Natural killer cell (primary cell): ENCODE data around the gene SLC35A5. TPM values are rescaled to one million over a fixed set of nuclear protein-coding genes. Genes with fewer than 3 reads are reported as not detected.

Source experiments
- ATAC-seq, 3 donors: fragments of 150-1000 bp in 2 of 3; fragments of 200-7000 bp in 1 of 3; cut with Tn5 transposase; 1 replicate in 1 of 3; 2 replicates in 2 of 3; pipeline ENCODE4 v1.10.0; 2021; ENCODE audit warnings: mild to moderate bottlenecking in 2 of 3, moderate library complexity in 2 of 3
- DNase-seq, 2 donors: peaks; one replicate each; pipeline versions ENCODE4 v3.0.0 to v3.0.0-alpha.2; 2013 to 2021; ENCODE audit warnings: mixed read lengths in 1 of 2
- H3K27ac ChIP-seq: one replicate; pipeline ENCODE4 v1.5.1; 2013; ENCODE audit warnings: mild to moderate bottlenecking, low read length
- H3K27me3 ChIP-seq: one replicate; pipeline ENCODE4 v1.6.1; 2013; ENCODE audit warnings: low read length; ENCODE audit not compliant: control insufficient read depth, insufficient read depth
- H3K36me3 ChIP-seq: one replicate; pipeline ENCODE4 v1.6.1; 2013; ENCODE audit warnings: low read length; ENCODE audit not compliant: control insufficient read depth, insufficient read depth
- H3K4me1 ChIP-seq: one replicate; pipeline ENCODE4 v1.6.1; 2013; ENCODE audit warnings: low read length; ENCODE audit not compliant: control insufficient read depth, insufficient read depth
- H3K4me3 ChIP-seq: one replicate; pipeline ENCODE4 v1.5.1; 2013; ENCODE audit warnings: low read length
- H3K9me3 ChIP-seq: one replicate; pipeline ENCODE4 v1.6.1; 2013; ENCODE audit warnings: low read length; ENCODE audit not compliant: control insufficient read depth, insufficient read depth
- H3K27ac Mint-ChIP-seq, 2 donors: one replicate each; pipeline ENCODE4 v1.8.0; 2022; ENCODE audit warnings: mild to moderate bottlenecking in 2 of 2, mixed read lengths in 2 of 2, moderate library complexity in 1 of 2
- H3K27me3 Mint-ChIP-seq, 2 donors: one replicate each; pipeline ENCODE4 v1.8.0; 2022; ENCODE audit warnings: low read depth in 2 of 2, mixed read lengths in 2 of 2
- H3K36me3 Mint-ChIP-seq: one replicate; pipeline ENCODE4 v1.8.0; 2022; ENCODE audit warnings: mixed read lengths
- H3K4me1 Mint-ChIP-seq, 2 donors: one replicate each; pipeline ENCODE4 v1.8.0; 2022; ENCODE audit warnings: mixed read lengths in 2 of 2
- H3K4me3 Mint-ChIP-seq: one replicate; pipeline ENCODE4 v1.8.0; 2022; ENCODE audit warnings: mild to moderate bottlenecking, moderate library complexity, mixed read lengths
- H3K9me3 Mint-ChIP-seq, 2 donors: one replicate each; pipeline ENCODE4 v1.8.0; 2022; ENCODE audit warnings: mixed read lengths in 2 of 2
- WGBS: methylation state at CpG from one replicate; pipeline ENCODE4 v1.1.7; 2013; ENCODE audit warnings: missing lambda C conversion rate; ENCODE audit not compliant: insufficient coverage; 5-methylcytosine and 5-hydroxymethylcytosine counted together
- intact Hi-C: fragments of 100-400 bp; cut with micrococcal nuclease; formaldehyde crosslinking; loops from one replicate; pipeline ENCODE4 v1.14.2; 2022
- total RNA-seq, 4 donors: library from RNA; stranded (reverse); fragments of 120-200 nt in 1 of 4; gene quantifications; one replicate each; pipeline versions ENCODE4 v1.2.3 to v1.2.4, GENCODE V29; 2013 to 2022
- TF ChIP-seq, protein P1 (sequence below): fragments of 200-600 bp; IDR thresholded peaks from one replicate; pipeline ENCODE4 v1.8.0; 2022; ENCODE audit warnings: antibody characterized with exemption

Gene SLC35A5
- total RNA-seq, 3 donors from 2014 or later (not counting 1 experiment from before 2014, with no cell fraction given): 10.5 to 17.4 (median 11.2) TPM

DNA sequence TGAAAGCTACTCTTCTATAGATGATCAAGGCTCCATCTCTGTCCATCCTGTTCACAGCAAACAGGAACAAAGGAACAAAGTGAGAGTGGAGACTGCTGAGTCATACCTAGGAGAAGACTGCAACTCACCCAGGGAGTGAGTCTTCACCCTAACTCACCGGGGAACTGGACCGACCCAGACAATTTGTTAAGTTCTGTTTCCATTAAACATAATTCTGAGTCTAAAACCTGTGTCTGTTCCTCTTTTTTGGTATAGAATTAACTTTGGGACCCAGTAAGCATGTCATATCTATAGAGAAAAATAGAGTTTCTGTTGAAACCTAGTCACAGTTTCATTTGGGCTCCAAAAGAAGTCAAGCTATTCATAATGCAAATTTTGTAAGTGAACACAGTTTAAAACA is 57.5 kb downstream of the SLC35A5 start:
- Mint-ChIP-seq H3K4me1 (peaks cover 0 to 4% of the 10 kb centered on the region in 2 donors), H3K4me3 (no peak overlapping the region), H3K9me3 (no peaks in the 10 kb centered on the region), H3K36me3 (no peaks in the 10 kb centered on the region), H3K27ac (no peak overlapping the region), H3K27me3 (peaks cover 6 to 11% of the 10 kb centered on the region in 2 donors)
- intact Hi-C loops: no loop called here
- 38% methylated on average over 2 of the region's 2 CpGs for WGBS
- Histone ChIP-seq H3K27ac (no peak overlapping the region), H3K4me3 (no peak overlapping the region), H3K9me3 (no peaks in the 10 kb centered on the region), H3K4me1 (no peaks in the 10 kb centered on the region), H3K36me3 (no peaks in the 10 kb centered on the region), H3K27me3 (no peaks in the 10 kb centered on the region)
- DNase-seq: no peak
- TF ChIP-seq, protein P1, sequence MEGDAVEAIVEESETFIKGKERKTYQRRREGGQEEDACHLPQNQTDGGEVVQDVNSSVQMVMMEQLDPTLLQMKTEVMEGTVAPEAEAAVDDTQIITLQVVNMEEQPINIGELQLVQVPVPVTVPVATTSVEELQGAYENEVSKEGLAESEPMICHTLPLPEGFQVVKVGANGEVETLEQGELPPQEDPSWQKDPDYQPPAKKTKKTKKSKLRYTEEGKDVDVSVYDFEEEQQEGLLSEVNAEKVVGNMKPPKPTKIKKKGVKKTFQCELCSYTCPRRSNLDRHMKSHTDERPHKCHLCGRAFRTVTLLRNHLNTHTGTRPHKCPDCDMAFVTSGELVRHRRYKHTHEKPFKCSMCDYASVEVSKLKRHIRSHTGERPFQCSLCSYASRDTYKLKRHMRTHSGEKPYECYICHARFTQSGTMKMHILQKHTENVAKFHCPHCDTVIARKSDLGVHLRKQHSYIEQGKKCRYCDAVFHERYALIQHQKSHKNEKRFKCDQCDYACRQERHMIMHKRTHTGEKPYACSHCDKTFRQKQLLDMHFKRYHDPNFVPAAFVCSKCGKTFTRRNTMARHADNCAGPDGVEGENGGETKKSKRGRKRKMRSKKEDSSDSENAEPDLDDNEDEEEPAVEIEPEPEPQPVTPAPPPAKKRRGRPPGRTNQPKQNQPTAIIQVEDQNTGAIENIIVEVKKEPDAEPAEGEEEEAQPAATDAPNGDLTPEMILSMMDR: no peak
- no peak for ATAC-seq

DNA sequence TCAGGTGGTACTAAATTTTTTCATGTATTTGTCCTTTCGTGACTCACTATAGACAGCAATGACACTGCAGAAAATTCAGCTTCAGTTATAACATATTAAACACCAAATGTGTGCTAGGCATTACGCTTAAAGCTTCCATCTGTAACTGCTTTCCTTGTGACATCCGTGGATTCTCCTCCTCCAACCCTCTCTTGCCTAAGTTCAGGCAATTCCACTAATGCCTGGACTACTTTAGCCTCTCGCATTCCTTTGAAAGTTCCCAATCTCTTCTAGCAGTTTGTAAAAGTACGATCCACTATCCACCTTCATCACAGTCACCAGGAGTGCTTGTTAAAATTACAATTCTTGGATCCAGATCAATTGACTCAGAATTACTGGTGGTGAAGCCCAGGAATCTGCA is 61.4 kb downstream of the SLC35A5 start:
- H3K27ac ChIP-seq: no peak overlapping the region
- intact Hi-C loops: no loop called here
- DNase-seq (no peak), ATAC-seq (no peak)
- peaks cover 6 to 22% of the 10 kb centered on the region in 2 donors for H3K27me3 Mint-ChIP-seq
- no peaks in the 10 kb centered on the region for H3K36me3 Mint-ChIP-seq
- 92% methylated on average over 5 of the region's 5 CpGs for WGBS
- no peaks in the 10 kb centered on the region for H3K9me3 Mint-ChIP-seq
- H3K9me3 ChIP-seq: no peaks in the 10 kb centered on the region
- H3K36me3 ChIP-seq: no peaks in the 10 kb centered on the region
- H3K27ac Mint-ChIP-seq: no peak overlapping the region
- no peaks in the 10 kb centered on the region for H3K4me1 Mint-ChIP-seq
- TF ChIP-seq, protein P1: no peak
- H3K27me3 ChIP-seq: no peaks in the 10 kb centered on the region
- H3K4me3 Mint-ChIP-seq: no peak overlapping the region
- no peak overlapping the region for H3K4me3 ChIP-seq
- no peaks in the 10 kb centered on the region for H3K4me1 ChIP-seq

DNA sequence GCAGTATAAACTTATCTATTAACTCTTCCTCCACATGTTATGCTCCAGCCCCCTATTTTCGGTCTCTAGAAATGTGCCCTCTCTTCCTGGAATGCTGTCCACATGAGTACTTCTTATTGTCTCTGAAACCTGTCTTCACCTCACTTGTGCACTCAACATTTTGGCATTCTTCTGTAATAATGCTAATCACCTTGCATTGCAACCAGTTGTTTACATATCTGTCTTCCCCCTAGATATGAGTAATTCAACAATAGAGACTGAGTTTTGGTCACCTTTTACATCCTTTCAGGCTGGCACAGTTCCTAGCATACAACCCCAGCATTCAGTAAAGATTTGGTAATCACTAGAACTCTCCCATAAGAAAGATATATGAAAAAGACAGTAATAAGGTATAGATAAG is 61.9 kb downstream of the SLC35A5 start:
- TF ChIP-seq, protein P1: no peak
- Histone ChIP-seq H3K4me1 (no peaks in the 10 kb centered on the region), H3K4me3 (no peak overlapping the region), H3K36me3 (no peaks in the 10 kb centered on the region), H3K27me3 (no peaks in the 10 kb centered on the region), H3K9me3 (no peaks in the 10 kb centered on the region), H3K27ac (no peak overlapping the region)
- H3K27ac Mint-ChIP-seq: no peak overlapping the region
- H3K4me1 Mint-ChIP-seq: no peaks in the 10 kb centered on the region
- H3K36me3 Mint-ChIP-seq: no peaks in the 10 kb centered on the region
- H3K27me3 Mint-ChIP-seq: peaks cover 6 to 22% of the 10 kb centered on the region in 2 donors
- no peaks in the 10 kb centered on the region for H3K9me3 Mint-ChIP-seq
- no peak for DNase-seq
- ATAC-seq: no peak
- H3K4me3 Mint-ChIP-seq: no peak overlapping the region
- WGBS: 100% methylated on average over 1 of the region's 1 CpG
- intact Hi-C loops: no loop called here

DNA sequence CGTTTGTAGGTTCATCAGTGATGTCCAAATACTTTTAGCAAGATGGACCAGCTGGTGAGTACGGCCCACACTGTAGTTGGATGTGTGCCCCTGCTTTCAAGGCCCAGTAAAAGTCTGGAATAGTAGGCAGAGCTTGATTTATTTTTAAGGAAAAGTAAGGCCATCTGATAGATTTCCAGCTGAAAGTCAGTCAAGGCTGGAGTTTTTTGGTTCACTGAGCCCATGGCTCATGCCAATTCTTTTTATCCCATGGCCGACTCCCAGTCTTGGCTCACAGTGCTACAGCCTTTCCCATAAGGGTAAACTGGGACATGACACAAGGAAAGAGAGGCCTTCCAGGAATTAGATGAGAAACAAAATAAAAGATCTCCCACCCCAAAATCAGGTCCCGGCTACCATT is 65.6 kb downstream of the SLC35A5 start:
- ATAC-seq: no peak
- Histone ChIP-seq H3K4me1 (no peaks in the 10 kb centered on the region), H3K9me3 (no peaks in the 10 kb centered on the region), H3K36me3 (no peaks in the 10 kb centered on the region), H3K27ac (no peak overlapping the region), H3K27me3 (no peaks in the 10 kb centered on the region), H3K4me3 (no peak overlapping the region)
- Mint-ChIP-seq H3K36me3 (no peaks in the 10 kb centered on the region), H3K9me3 (no peaks in the 10 kb centered on the region), H3K27ac (no peak overlapping the region), H3K4me3 (no peak overlapping the region), H3K27me3 (peaks cover 6 to 23% of the 10 kb centered on the region in 2 donors), H3K4me1 (no peaks in the 10 kb centered on the region)
- no peak for DNase-seq
- WGBS: 95% methylated on average over 4 of the region's 4 CpGs
- TF ChIP-seq, protein P1: no peak
- intact Hi-C loops: no loop called here
